RPMI8226 (cell line): Measurements from ENCODE around the gene GPC6.

ENCODE experiments used
- DNase-seq: peaks from one replicate; pipeline ENCODE4 v3.0.0-alpha.2; 2015

Gene GPC6

GRCh38 chr13:93325303-93326233, 99.0 kb downstream of the GPC6 start:
- no peak for DNase-seq

- DNase-seq: no peak
These were observed 99.7 kb downstream of the GPC6 start for GRCh38 chr13:93326234-93326811.

- no peak for DNase-seq
These were observed 102.3 kb downstream of the GPC6 start for GRCh38 chr13:93328943-93329342.

GRCh38 chr13:93336728-93337127, 110.1 kb downstream of the GPC6 start:
- no peak for DNase-seq

- no peak for DNase-seq
These were observed 111.4 kb downstream of the GPC6 start for GRCh38 chr13:93338030-93338429.

- DNase-seq: no peak
These were observed 112.3 kb downstream of the GPC6 start for GRCh38 chr13:93338906-93339305.

- no peak for DNase-seq
These were observed 112.9 kb downstream of the GPC6 start for GRCh38 chr13:93339550-93339949.

GRCh38 chr13:93341517-93341916, 114.9 kb downstream of the GPC6 start:
- DNase-seq: no peak

GRCh38 chr13:93343097-93343496, 116.5 kb downstream of the GPC6 start:
- no peak for DNase-seq

- DNase-seq: no peak
These were observed 117.6 kb downstream of the GPC6 start for GRCh38 chr13:93344048-93344705.

- DNase-seq: no peak
These were observed 118.4 kb downstream of the GPC6 start for GRCh38 chr13:93345024-93345423.

- DNase-seq: no peak
These were observed 119.2 kb downstream of the GPC6 start for GRCh38 chr13:93345770-93346169.

GRCh38 chr13:93352616-93353015, 126.0 kb downstream of the GPC6 start:
- DNase-seq: no peak

- no peak for DNase-seq
These were observed 128.5 kb downstream of the GPC6 start for GRCh38 chr13:93355094-93355493.

GRCh38 chr13:93356469-93356868, 129.9 kb downstream of the GPC6 start:
- DNase-seq: no peak

- no peak for DNase-seq
These were observed 133.4 kb downstream of the GPC6 start for GRCh38 chr13:93360021-93360420.

GRCh38 chr13:93361703-93362102, 135.1 kb downstream of the GPC6 start:
- no peak for DNase-seq

- no peak for DNase-seq
These were observed 137.6 kb downstream of the GPC6 start for GRCh38 chr13:93364166-93364565.

- no peak for DNase-seq
These were observed 141.7 kb downstream of the GPC6 start for GRCh38 chr13:93368296-93368695.

- DNase-seq: no peak
These were observed 142.1 kb downstream of the GPC6 start for GRCh38 chr13:93368718-93369117.

- no peak for DNase-seq
These were observed 146.2 kb downstream of the GPC6 start for GRCh38 chr13:93372856-93373255.

GRCh38 chr13:93375491-93375890, 148.9 kb downstream of the GPC6 start:
- no peak for DNase-seq

- DNase-seq: no peak
These were observed 150.6 kb downstream of the GPC6 start for GRCh38 chr13:93377196-93377595.

- no peak for DNase-seq
These were observed 151.6 kb downstream of the GPC6 start for GRCh38 chr13:93378184-93378583.
